HG03521 (cell line): Measurements from ENCODE around the gene CLNS1A.
"Not testable (repeated sequence)": the region's sequence is repeated elsewhere in the genome, so short reads cannot be mapped to it uniquely, and the experiment has no call there.

Experiments
- ATAC-seq: cut with Tn5 transposase; IDR thresholded peaks from one replicate; pipeline ENCODE4 v1.9.1; 2021; ENCODE audit warnings: mild to moderate bottlenecking, moderate library complexity; ENCODE audit not compliant: unreplicated experiment

CLNS1A gene

DNA sequence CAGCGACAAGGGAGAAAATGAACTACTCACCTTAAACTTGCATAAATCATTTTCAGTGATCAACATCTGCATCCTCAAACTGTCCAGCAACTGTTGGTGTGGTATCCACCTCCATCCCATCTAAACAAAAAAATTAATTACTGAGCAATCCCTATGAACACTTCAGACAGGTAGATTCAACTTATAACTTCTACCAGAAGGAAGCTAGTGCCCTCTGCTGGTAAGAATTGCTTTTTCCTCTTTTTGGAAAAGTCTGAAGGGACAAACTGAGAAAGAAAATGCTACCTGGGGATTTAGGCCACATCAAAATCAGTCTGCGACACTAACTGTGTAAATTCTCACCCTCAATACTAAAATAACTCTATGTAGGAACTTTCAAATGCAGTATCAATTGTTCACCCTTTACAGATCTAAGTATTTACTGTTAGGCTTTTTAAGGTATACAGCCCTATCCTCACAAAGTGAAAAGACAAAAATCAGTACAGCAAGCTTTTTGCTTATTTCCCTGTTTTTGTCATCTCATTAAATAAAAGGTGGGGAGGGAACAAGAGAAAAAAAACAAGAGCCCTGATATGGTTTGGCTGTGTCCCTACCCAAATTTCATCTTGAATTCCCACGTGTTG lies 17.9 kb downstream of the CLNS1A start:
- ATAC-seq: no peak

DNA sequence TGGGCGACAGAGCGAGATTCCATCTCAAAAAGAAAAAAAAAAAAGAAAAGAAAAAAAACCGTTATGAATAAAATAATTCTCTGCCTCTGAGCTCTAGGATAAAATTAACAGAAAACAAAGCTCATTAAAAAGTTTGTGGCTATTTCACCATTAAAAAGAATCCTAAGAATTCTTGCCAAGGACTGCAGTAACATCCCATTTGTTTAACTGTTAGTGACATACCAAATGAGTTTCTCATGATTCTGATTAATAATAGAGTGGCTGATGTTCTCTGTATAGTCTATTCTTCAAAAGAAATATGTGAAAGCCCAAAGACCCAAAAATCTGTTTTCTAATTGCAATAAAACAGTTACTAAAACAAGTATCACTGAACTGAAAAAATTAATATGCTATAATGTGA lies 19.7 kb downstream of the CLNS1A start:
- no peak for ATAC-seq

DNA sequence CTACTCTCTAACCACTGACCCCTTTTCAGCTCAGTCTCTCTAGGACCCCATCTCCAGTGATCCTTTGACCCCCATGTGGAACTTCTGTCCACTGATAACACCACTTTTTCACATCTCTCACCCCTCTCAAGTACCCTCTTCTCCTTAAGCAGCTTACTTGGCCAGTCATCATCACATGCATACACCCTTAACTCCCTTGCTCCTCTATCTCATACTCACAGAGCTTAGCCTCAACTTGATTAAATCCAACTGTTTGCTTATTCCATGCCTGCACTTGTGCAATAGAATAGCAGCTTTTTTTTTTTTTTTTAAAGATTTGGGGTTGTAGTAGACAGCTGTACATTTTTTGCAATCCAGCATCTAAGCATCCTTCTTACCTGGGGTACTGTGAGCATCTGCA lies 25.7 kb downstream of the CLNS1A start:
- no peak for ATAC-seq

DNA sequence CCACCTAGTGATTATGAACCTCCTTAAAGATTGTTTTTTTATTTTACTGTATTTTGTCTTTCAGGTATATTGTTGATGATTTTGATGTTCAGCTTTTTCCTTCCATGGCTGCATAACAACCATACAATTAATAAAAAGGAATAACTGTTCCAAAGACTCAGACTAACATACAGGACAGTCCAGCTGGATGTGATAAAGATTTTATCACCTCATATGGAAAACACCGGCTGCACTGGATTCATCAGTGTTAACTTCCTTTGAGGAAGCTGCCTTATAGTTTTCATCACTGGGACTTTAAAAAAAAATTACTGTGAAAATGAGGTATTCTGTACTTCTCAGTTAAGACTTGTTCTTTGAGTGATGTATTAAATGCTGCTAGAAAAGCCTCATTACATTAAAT lies 28.4 kb downstream of the CLNS1A start:
- ATAC-seq: no peak

DNA sequence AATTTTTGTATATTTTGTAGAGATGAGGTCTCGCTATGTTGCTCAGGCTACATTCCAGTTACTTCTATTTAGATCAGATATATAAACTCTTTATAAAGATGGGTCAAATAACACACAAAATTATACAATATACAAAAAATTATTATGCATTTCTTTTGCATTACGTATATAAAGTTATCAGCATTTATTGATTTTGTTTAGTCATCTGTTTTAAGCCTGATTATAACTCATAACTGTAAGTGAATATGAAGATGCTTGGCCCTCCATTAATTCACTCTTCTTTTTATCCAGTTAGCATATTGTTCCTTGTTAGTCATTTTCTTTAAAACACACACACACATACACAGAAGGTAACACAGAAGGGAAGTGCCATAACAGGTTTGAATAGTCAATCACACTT lies 33.3 kb downstream of the CLNS1A start:
- no peak for ATAC-seq

DNA sequence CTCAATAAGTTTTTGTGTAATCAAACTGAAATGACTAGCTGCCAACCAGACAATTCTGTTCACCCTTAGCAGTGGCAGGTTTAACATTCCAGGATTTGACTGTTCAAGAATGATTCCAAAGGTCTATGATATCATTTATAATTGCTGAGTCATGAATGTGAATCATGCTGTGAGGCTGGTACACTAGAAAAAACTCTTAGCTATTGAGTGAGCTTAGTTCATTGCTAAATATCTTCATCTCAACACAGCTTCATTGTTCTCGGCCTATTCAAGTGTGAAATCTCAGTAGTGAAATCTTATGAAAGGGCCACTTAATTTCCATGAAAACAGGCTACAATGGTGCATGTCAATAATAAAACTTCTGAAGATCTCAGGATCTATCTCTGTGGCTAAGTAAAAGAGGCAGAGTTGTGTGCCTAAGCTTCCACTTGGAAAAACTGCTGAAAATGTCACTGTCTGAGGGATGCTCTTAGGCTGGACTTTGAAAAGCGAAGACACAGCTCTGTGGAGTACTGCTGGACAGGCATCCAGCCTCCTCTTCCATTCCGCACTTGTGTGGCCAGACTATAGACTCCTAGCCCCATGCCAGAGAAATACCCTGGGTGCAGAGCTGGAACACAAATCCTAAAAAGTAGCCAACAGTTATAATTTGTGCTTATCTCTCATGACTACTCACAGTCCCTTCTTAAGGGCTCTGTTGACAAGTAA lies 35.1 kb downstream of the CLNS1A start:
- no peak for ATAC-seq

DNA sequence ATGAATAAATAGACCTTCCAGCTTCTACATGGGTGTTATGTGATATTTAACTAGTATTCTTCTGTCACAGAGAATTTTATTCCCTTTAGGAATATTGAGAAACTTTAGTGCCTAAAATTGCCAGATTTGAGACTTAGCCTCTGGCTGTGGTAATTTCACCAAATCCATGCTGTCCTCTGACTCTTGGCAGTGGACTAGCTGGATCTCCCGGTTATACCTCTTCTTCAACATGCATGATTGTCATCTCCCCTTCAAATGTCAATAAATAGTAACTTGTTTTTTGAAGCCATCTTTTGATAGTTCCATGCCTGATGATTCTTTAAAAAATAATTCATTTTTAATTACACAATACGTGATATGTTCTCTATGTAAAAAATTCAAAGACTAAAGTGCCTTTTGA lies 39.4 kb downstream of the CLNS1A start:
- ATAC-seq: no peak

DNA sequence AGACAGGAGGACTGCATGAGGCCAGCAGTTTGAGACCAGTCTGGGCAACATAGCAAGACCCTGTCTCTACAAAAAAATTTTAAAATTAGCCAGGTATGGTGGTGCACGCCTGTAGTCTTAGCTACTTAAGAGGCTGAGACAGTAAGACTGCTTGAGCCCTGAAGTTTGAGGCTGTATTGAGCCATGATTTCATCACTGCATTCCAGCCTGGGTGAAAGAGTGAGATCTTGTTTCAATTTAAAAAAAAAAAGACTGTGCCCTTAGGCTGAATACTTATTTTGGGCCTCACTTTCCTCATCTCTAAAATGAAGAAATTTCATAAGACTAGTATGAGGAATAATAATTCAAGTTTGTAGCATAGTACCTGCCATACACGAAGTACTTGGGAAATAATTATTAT lies 41.0 kb downstream of the CLNS1A start:
- no peak for ATAC-seq

DNA sequence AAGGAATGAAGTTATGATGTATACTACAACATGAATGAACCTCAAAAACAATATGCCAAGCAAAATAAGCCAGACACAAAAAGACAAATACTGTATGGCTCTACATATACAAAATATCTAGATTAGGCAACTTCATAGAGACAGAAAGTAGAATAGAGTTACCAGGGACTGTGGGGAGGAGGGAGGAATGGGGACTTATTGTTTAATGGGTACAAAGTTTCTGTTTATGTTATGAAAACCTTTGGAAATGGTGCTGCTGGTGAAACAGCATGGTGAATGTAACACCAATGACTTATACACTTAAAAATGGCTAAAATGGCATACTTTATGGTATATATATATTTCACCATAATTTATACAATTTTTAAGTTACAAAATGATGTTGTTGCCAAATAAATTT lies 43.7 kb downstream of the CLNS1A start:
- ATAC-seq: no peak

DNA sequence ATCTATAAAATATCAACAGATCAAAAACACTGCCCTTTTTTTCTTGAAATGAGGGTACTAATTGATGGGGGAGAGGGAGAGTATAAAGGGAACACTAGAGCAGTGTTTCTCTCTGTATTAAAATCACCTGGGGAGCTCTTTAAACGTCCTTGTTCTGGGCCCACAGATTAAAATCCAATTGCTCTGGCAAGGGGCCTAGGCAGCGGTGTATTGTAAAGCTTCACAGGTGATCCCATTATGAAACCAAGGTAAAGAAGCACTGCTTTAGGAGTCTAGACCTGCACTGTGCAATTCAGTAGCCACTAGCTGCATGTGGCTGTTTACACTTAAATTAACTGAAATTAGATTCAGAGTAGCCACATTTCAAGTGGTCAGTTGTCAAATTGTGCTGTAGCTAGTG lies 44.9 kb downstream of the CLNS1A start:
- ATAC-seq: no peak

DNA sequence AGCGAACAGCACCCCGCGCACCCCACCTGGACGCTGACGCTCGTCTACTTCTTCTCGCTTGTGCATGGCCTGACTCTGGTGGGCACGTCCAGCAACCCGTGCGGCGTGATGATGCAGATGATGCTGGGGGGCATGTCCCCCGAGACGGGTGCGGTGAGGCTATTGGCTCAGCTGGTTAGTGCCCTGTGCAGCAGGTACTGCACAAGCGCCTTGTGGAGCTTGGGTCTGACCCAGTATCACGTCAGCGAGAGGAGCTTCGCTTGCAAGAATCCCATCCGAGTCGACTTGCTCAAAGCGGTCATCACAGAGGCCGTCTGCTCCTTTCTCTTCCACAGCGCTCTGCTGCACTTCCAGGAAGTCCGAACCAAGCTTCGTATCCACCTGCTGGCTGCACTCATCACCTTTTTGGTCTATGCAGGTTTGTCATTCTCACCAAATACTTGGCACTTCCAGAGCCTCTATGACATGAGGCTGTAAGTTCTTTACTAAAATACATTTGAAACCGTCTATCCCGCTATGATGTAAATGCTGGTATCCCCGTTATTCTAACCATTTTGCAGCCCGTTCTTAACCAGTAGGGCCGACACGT lies 47.3 kb downstream of the CLNS1A start:
- ATAC-seq: no peak

DNA sequence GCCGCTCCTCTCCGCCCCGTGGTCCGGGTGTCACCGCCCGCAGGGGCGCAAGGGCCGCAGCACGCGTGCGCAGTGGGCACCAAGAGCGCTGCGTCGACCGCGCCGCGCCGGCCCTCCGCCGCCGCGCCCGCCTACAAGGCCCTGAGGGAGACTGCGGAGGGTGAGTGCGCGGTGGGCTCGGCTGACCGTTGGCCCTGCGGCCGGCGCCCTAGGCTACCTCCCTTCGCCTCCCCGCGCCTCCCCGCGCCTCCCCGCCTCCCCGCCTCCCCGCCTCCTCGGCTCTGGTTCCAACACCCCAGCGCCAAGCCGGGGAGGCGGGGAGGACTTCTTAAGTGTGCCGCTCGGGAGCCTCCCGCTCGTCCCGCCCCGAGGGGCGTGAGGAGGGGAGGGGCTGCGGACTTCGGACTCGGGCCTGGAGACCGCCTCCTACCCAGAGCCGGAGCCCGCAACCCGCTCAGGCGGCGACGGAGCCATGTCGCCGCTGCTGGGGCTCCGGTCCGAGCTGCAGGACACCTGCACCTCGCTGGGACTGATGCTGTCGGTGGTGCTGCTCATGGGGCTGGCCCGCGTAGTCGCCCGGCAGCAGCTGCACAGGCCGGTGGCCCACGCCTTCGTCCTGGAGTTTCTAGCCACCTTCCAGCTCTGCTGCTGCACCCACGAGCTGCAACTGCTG lies 47.9 kb downstream of the CLNS1A start, which contains the start of gene AQP11:
TSS of gene AQP11 (plus strand) at position 433 of the 673 bp plus-strand sequence. CDS start at position 473, 40 bp downstream.
- peak; percentile 87 for ATAC-seq

DNA sequence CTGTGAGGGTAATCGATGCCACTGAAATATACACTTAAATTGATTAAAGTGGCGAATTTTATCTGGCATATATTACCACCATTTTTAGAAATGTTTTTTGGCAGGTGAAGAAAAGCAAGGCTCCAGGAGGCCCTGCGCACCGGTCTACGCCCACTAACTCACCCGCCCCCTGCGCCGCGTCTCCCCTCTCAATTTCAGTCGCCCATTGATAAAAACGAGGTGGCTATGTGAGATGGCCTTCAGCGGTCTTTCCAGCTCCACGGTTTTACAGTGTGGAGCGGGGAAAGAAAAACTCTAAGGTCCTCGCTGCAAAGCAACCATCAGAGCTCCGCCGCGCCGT lies 48.4 kb downstream of the CLNS1A start:
- peak; percentile 27 for ATAC-seq

DNA sequence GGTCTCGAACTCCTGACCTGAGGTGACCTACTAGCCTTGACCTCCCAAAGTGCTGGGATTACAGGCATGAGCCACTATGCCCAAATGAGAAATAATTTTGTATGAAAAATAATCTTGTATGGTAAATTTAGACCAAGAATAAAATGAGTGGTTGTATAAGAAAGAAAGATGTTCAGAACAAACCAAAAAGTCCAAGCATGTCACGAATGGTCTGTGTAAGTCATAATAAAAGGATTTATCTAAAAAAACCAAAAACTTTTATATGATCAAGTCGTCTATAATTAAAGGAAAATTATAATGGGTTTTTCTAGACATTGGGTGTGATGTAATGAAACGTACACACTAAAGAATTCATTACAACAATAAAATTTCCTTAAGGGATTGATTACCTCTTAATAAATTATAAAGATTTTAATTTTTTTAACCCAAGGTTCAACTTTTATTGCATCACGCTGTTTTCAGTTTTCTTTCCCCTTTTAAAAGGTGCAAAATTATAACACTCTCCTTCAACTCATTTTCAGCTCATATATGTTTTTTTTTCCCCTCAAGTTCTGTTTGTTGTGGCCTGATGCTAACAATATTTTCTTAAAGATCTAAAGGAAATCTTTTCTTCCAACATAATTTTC lies 56.8 kb downstream of the CLNS1A start:
- ATAC-seq: no peak

DNA sequence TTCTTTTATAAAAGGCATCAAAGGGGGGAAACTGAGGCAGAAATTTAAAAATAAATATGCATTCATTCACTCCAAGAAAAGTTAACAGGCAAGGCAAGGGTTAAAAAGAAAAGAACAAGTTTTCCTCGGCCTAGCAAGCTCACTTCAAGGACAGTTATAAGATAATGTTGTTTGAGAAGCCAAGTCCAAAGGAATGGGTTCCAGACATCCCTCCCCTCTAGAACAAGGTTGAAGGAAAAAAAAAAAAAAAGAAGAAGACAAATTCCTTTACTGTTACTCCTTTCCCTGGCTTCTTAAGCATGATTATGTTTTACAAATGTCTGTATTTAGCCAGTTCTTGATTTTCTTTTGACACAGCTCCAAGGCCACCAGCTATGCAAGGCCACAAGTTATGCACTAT lies 62.2 kb downstream of the CLNS1A start:
- ATAC-seq: not testable (repeated sequence)

DNA sequence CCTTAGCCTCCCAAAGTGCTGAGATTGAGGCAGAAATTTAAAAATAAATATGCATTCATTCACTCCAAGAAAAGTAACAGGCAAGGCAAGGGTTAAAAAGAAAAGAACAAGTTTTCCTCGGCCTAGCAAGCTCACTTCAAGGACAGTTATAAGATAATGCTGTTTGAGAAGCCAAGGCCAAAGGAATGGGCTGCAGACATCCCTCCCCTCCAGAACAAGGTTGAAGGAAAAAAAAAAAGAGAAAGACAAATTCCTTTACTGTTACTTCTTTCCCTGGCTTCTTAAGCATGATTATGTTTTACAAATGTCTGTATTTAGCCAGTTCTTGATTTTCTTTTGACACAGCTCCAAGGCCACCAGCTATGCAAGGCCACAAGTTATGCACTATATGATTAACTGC lies 66.7 kb downstream of the CLNS1A start:
- ATAC-seq: not testable (repeated sequence)

DNA sequence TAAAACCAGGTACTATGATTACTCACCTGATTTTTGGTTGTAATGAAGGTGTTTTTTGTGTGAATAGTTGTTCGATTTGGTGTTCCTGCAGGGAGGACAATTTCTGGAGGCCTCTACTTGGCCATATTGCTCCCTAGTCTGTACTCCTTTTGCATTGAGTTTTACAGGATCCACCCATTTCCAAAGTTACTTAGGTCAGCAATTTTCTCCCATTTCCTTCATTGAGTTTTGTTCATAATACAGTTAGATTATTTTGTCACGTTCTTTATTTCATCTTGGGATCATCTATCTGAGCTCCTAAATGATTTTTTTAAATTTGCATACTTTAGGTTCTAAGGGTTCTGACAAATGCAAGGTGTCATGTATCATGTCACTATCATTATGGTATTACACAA lies 67.9 kb downstream of the CLNS1A start:
- ATAC-seq: no peak

DNA sequence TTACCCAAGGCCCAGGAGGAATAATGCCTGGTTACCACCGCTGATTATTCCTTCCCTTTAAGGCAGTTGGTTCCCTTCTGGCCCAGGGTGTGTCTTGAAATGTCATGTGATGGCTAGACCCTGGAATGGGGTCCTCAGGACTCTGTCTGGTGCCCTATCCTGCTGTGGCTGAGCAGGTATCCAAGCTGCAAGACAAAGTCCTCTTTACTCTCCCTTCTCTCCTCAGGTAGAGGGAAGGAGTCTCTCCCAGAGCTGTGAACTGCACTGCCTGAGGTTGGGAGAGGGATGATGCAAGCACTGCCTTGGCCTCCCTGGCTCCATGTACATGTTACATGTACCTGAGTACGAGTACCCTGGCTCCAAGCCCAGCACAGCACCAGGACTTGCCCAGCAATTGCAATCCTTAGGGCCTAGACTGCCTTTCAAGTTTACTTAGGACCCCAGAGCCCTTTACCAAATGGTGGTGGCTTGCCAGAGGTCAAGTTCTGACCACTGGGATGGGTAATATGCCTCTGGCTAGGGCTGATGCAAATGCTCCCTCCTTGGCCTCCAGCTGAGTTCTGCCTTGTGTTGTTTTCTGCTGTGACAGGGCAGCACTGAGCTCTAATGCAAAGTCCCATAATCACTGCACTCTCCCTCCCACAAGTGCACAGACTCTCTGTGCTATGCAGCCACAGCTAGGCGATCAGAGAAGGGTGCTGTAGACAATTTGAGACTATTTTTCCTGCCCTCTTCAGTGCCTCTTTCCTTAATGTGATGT lies 68.5 kb downstream of the CLNS1A start:
- ATAC-seq: no peak

DNA sequence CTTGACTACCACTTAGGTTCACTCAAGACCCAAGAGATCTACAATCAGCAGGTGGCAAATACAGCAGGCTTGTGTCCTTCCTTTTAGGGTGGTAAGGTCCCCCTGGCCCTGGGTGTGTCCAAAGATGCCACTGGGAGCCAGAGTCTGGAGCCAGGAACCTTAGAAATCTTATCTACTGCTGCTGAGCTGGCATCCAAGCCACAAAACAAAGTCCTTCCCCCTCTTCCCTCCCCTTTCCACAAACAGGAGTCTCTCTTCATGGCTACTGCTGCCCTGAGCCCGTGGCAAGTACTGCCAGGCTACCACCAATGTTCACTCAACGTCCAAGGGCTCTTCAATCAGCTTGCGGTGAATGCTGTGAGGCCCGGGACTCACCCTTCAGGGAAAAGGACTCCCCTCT lies 69.3 kb downstream of the CLNS1A start:
- ATAC-seq: no peak
